CMK (cell line): ENCODE data around the gene TARDBP.
"Not testable (repeated sequence)": the region's sequence is repeated elsewhere in the genome, so short reads cannot be mapped to it uniquely, and the experiment has no call there.

ENCODE experiments used
- DNase-seq: peaks from one replicate; pipeline ENCODE4 v3.0.0-alpha.2; 2010; ENCODE audit warnings: low read depth

Gene TARDBP

GRCh38 chr1:10992864-10993263, 19.6 kb upstream of the TARDBP start:
- DNase-seq, result no peak

DNA sequence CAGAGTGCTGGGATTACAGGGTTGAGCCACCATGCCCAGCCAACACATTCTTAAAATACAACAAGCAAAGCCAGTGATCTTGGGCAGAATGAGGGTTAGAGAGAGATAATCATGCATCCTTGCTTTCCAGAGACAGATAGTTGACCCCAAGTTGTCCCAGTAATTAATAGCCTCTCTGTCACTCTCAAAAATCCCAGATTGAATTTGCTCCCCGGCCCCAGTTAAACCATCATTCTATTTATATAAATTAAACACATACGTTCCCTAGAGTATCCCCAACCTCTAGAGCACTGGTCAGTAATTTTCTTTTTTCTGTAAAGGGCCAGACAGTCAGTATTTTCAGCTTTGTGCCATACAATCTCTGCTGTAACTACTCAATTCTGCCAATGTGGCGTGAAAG, 16.4 kb upstream of the TARDBP start:
- no peak for DNase-seq

DNA sequence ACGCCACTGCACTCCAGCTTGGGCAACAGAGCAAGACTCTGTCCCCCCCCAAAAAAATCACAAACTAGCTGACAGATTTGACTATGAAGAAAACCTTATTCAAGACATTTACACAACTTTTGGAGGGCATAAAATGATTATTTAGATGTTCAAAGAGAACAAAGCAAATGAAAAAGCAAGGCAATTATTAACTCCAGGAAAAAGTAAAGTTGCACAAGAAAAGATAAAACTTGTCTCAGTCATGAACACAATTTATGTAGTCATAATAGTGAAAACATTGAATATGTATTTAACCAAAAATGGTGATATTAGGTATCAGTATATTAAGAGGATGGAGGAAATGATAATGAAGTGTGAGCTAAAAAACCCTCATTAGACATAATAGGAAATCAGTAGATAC, 11.9 kb upstream of the TARDBP start:
- no peak for DNase-seq

DNA sequence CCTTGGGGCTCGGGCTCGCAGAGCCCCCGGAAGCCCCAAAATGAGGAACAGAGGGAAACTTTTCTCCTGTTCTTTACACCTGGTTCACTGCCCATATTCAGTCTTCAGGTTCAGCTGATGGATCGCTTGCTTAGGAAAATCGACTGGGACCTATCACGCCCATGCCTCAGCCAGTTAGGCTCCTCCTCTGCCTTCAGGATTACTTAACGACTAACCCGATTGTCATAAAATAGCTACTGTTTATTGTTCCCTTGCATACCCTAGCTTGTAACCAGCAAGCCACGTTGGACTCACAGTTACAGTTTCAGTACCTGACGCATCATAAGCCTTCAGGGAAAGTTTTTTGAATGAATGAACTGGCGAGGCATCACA, 692 bp downstream of the TARDBP start:
- no peak for DNase-seq

DNA sequence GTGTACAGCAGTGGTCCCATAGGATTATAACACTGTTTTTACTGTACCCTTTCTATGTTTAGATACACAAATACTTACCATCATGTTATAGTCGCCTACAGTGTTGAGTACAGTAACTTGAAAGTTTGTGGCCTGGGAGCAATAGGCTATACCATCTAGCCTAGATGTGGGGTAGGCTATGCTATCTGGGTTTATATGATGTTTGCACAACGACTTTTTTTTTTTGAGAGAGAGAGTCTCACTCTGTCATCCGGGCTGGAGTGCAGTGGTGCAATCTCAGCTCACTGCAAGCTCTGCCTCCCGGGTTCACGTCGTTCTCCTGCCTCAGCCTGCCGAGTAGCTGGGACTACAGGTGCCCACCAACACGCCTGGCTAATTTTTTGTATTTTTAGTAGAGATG, 6.9 kb downstream of the TARDBP start:
- not testable (repeated sequence) for DNase-seq

DNA sequence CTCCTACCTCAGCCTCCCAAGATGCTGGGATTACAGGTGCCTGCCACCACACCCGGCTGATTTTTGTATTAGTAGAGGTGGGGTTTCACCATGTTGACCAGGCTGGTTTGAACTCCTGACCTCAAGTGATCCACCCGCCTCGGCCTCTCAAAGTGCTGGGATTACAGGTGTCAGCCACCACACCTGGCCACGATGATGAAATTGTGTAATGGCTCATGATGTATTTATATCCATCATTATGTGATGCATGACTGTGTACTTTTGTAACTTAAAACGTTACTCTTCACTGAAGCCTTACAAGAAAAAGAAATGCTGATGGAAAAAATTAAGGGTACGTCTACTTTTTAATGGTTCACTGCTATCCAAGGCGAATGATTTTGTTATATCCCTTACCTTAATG, 7.5 kb downstream of the TARDBP start:
- no peak for DNase-seq

GRCh38 chr1:11023201-11023600, 10.7 kb downstream of the TARDBP start:
- DNase-seq, result no peak

- DNase-seq, result no peak
Measured at GRCh38 chr1:11024154-11024873, 11.9 kb downstream of the TARDBP start.

- DNase-seq, result no peak
Measured at GRCh38 chr1:11024874-11025203, 12.4 kb downstream of the TARDBP start.

- no peak for DNase-seq
Measured at GRCh38 chr1:11025618-11026017, 13.2 kb downstream of the TARDBP start.

GRCh38 chr1:11026052-11026451, 13.6 kb downstream of the TARDBP start:
- no peak for DNase-seq

DNA sequence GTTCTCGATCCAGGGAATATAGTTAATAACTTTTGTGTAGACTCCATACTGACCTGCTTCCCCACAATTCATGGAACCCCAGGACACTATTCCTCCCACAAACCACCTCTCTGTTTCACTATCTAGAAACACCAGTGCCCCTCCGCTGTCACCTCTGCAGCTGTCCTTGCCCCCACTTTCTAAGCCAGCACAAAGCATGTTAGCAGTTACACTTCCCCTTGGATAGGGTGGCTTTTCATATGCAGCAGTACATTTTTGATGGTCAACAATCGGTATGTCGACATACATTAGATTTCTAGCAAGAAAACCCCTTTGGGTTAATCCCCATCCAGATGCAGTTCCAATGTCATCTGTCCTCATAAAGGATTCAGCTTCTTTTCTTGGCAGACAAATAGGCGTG, 14.4 kb downstream of the TARDBP start:
- DNase-seq, result no peak

DNA sequence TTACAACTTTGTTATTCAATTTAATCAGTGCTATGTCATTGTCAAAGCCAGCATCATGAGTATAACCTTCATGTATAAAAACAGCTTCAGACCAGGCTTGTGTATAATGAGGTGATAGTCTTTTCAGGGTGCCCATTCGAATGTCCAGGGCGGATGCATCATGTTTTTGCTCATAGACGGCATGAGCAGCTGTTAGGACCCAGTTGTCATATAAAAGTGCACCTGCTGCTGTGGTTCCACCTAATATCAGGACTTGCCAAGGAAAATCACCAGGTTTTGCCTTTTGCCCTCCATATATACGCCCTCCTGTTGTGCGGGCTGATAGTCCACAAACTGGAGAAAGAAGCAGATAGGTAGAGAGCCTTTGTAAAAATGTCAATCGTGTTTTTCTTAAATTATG, 14.9 kb downstream of the TARDBP start:
- DNase-seq, result no peak

GRCh38 chr1:11028018-11028417, 15.6 kb downstream of the TARDBP start:
- DNase-seq, result no peak

GRCh38 chr1:11030865-11031264, 18.4 kb downstream of the TARDBP start:
- no peak for DNase-seq

DNA sequence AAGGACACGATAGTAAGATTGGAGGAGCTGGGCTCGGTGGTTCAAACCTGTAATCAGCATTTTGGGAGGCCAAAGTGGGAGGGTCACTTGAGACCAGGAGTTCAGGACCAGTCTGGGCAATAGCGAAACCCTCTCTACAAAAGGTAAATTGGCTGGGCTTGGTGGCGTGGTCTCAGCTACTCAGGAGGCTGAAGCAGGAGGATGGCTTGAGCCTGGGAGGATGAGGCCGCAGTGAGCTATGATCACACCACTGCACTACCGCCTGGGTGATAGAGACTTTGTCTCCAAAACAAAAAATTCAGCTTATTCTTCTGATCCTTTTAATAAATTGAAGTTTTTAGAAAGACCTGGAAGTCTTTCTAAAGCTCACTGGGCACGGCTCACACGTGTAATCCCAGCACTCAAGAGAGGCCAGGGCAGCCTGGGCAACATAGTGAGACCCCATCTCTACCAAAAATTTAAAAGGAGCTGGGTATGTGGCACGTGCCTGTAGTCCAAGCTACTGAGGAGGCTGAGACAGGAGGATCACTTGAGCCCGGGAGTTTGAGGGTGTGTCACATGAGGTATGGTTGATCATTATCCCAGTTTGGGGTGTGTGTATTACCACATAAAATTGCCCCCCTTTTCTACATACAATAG, 19.3 kb downstream of the TARDBP start:
- DNase-seq, result no peak

- DNase-seq, result not testable (repeated sequence)
Measured at GRCh38 chr1:11037019-11037739, 24.7 kb downstream of the TARDBP start.

DNA sequence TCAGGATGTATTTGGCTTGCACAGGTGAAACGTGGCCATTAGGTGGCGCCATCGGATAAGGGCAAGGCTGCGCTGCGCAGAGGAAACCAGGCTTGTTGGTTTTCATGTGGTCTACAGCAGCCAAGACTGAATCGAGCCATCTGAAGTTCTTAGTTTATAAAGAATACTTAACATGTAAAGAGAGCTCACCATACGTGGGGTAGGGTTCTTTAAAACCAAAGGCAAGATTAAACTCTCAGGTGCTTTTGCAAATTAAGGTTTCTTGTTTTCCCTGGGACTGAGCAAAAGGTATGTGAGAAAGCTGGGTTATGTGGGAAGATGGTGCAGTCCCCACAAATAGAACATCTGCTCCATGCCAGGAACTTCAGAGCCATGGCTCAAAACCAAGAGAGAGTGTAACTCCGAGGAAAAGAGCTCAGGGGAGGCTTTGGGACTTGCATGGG, 25.3 kb downstream of the TARDBP start:
- peak; percentile 82 for DNase-seq

- no peak for DNase-seq
Measured at GRCh38 chr1:11039351-11040104, 27.1 kb downstream of the TARDBP start.

DNA sequence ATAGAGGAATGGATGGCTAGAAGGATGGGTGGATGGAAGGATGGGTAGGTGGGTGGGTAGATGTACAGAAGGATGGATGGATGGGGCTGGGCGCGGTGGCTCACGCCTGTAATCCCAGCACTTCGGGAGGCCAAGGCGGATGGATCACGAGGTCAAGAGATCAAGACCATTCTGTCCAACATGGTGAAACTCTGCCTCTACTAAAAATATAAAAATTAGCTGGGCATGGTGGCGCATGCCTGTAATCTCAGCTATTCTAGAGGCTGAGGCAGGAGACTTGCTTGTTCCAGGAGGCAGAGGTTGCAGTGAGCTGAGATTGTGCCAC, 27.6 kb downstream of the TARDBP start:
- DNase-seq, result not testable (repeated sequence)

GRCh38 chr1:11041048-11041447, 28.6 kb downstream of the TARDBP start:
- no peak for DNase-seq

DNA sequence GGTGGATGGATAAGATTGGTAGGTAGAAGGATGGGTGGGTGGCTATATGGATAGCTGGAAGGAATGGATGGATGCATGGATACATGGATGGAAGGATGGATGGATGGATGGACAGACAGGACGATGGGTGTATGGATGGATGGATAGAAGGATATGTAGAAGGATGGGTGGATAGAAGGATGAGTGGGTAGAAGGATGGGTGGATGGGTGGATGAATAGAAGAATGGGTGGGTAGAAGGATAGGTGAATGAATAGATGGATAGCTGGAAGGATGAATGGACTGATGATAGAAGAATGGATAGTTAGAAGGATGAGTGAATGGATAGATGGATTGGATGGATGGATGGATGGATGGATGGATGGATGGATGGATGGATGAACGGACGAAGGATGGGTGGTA, 29.6 kb downstream of the TARDBP start:
- no peak for DNase-seq
